Measurements from ENCODE around the gene FITM2.

DNA sequence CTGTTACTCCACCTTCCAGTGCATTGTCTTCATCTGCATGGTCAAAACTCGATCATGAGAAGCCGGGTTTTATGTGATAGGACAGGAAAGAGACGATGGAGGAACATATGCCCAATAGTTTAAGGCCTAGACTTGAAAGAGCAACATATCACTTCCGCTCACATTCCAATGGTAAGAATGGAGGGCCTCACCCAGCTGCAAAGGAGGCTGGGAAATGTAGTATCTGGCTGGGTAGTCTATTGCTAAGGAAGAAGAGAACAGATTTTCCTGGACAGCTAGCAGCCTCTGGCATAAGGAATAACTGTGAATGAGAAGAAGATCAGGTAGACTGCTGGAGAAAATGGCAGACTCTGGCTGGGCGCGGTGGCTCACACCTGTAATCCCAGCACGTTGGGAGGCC lies 19.2 kb downstream of the FITM2 start:
- TF ChIP-seq, protein P1, sequence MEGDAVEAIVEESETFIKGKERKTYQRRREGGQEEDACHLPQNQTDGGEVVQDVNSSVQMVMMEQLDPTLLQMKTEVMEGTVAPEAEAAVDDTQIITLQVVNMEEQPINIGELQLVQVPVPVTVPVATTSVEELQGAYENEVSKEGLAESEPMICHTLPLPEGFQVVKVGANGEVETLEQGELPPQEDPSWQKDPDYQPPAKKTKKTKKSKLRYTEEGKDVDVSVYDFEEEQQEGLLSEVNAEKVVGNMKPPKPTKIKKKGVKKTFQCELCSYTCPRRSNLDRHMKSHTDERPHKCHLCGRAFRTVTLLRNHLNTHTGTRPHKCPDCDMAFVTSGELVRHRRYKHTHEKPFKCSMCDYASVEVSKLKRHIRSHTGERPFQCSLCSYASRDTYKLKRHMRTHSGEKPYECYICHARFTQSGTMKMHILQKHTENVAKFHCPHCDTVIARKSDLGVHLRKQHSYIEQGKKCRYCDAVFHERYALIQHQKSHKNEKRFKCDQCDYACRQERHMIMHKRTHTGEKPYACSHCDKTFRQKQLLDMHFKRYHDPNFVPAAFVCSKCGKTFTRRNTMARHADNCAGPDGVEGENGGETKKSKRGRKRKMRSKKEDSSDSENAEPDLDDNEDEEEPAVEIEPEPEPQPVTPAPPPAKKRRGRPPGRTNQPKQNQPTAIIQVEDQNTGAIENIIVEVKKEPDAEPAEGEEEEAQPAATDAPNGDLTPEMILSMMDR (IDR thresholded peaks at IDR 0.05): no peak
- TF ChIP-seq POLR2A (IDR thresholded peaks at IDR 0.05): no peak
